HG03095 (cell line): ENCODE measurements around the gene TEX19.
"Not testable (repeated sequence)": the region's sequence is repeated elsewhere in the genome, so short reads cannot be mapped to it uniquely, and the experiment has no call there.

ENCODE experiments used
- ATAC-seq: cut with Tn5 transposase; IDR thresholded peaks from one replicate; pipeline ENCODE4 v1.9.1; 2021; ENCODE audit warnings: moderate library complexity; ENCODE audit not compliant: unreplicated experiment

TEX19 gene

DNA sequence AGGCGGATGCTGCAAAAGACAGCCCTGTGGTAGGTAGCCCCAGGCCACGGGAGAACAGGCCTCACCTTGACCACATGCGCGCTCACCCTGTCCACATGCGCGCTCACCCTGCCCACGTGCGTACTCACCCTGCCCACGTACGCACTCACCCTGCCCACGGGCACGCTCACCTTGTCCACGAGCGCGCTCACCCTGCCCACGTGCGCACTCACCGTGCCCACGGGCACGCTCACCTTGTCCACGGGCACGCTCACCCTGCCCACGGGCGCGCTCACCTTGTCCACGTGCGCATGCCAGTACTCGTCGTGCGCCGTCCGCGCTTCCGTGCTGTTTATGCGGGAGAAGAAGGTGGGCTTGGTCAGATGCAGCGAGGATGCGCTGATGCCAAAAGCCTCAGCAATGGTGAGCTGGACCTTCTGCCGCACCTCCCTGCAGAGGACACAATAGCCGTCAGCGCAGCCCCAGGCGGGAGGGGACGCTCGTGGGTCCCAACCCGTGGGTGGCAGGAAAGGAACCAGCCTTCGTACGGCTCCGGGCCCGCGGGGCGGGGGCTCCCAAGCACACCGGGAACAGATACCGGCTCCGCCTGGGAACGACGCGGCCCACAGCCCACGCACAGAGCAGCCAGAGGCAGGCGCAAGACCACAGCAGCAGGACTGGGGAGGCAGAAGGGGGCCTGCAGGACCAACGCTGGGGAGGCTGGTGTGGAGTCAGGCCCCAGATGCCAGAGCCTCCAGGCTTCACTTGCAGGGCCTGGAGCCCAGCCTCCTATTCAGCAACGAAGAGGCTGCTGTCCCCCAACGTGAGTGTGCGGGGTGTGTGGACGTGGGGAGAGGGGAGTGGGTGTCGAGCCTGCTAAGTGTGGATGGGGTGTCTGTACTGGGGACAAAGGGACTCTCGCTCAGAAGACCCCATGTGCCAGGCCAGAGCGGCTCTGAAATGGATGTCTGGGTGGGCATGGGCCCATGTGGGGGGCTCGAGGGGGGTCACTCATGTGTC is 44.9 kb downstream of the TEX19 start:
- no peak for ATAC-seq

DNA sequence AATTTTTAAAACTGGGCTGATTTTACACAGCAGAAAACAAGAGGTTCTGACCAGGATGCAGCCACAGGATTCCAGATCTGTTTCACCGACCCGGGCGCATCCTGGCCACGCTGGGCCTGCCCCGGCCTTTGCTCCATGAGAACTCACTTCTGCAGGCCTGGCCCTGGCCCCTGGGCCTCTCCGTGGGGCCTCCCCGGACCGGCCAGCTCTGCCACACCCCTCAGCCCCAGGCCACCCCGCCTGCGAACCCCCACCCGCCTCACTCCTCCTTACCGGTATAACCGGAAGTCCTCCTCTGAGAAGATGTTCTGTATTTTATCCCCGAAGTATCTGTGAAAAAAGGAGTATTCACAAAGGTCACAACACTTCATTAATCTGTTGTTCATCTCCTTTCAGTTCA is 46.0 kb downstream of the TEX19 start:
- no peak for ATAC-seq

DNA sequence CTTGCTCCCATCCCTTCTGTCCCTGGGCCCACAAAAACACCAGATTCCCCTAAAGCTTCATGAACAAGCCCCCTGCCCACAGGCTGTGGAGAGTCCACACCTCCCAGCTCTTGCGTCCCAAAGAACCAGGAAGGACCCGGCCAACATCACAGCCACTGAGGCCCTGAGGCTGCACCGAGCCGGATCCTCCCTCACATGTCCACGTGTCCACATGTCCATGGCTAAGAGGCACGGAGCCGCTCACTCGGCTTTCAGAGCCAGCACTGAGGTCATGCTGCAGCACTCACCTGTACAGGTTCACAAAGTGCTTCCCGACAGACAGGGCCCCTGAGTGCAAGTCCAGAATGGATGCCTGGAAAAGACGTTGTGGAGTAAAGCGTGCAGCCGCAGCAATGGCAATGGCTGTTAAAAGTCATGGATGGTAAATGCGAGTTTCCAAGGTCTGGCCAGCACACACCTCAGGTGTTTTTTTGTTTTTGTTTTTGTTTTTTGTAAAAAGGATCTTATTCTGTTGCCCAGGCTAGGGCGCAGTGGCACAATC is 47.2 kb downstream of the TEX19 start:
- no peak for ATAC-seq

DNA sequence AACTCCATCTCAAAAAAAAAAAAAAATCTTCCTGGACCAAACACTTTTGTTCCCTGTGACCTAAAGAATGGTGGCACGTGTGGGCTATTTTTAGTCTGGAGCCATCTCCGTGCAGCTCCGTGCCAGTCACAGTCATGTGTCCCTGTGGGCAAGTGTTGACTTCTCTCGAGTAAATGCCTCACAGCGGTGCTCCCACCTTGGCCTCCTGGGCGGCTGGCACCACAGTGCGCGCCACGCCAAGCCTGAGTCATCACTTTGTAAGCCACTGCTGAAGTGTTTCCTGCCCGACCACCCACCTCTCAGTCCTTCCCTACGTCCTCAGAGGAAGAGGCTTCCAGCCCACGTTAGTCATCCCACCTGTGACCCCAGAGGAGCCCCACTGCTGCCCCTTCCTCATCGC is 48.2 kb downstream of the TEX19 start:
- ATAC-seq: no peak

DNA sequence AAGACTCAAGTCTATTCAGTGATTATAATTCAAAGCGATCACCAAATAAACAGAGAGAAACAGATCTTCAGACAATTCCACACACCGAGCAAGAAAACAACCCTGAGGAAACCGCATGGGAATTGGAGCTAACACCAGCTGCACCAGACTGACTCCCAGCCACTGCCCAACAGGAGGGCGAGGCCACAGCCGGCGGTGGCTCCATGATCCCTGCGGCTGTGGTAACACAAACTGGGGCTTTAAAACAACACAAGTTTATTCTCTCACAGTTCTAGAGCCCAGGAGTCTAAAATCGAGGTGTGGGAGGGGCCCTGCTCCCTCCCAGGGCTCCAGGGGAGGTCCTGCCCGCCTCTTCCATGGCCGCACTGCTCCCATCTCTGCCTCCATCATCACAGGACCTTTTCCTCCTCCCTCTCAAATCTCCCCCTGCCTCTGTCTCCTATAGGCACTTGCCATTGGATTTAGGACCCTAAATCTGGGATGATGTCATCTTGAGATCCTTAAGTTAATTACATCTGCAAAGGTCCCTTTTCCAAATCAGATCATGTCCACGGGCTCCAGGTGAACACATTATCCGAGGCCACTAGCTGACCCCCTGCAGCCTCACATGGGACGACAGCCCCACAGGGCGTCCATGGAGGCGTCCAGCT is 49.4 kb downstream of the TEX19 start:
- no peak for ATAC-seq

DNA sequence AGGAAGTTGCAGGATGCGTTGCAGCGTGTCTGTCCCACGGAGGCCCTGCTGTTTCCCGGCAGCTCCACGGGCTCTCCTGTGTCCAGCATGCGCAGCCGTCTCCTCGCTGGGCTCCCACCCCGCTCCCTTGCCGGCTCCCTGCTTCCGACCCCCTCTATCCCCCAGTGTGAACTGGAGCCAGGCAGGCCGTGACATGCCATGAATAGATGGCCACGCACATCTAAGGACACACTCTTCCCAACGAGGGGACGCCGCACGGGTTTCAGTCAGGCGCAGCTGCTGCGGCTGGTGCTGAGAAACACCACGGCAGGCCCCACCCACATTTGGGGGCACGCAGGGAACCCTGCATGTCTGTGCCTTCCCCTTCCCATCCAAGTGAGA is 49.9 kb downstream of the TEX19 start:
- ATAC-seq: no peak

DNA sequence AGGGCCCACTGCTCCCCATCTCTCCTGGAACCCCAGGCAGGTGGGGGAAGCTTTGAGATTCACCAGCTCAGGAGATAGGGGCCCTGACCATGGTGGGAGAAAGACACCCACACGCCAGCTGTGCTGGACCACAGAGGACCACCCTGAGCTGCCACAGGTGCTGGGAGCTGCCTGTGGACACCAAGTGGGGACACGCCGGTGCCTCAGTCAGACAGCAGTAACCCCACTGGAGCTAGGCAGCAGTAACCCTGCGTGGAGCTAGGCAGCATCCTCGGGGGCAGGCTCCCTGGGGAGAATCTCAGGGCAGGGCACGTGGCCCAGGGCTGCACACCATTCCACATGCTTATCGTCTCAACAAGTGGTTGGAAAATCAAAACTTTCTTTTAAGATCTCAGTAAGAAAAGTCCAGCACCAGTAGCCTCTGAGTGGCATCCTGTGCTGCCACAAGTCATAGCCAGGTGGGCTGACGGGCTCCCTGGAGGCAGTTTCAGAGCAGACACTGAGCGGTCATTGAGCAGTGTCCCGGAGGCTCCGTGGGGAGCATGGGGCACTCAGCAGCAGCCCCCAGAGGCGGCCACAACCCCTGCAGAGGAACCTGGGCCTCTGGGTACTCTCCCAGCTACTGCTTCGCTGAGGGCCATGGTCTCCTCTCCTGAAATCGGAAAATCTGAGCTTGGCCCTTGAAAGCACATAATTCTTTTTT is 51.1 kb downstream of the TEX19 start:
- ATAC-seq: no peak

DNA sequence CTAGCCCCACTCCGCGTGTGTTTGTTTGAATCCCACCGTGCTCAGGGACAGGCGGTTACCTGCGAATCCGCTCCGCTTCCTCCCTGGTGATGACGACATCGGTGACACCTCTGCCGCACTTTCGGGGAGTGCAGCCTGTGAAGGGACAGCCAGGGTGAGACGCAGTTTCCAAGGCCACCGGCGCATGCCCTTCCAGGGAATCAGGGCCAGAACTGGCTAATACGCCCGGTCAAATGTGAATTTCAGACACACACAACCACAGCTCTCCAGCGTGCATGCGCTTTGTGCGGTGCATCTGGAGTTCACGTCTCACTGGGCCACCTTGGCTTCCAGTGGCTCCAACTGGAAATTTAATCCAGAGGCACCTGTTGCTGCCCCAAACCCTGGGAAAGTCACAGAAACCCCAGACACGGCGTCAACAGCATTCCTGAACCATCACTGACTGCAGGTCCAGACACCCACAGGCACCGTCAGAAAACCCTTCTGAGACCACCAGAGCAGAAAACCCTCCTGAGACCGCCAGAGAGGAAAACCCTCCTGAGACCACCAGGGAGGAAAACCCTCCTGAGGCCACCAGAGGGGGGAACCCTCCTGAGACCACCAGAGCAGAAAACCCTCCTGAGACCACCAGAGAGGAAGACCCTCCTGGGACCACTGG is 52.5 kb downstream of the TEX19 start:
- ATAC-seq: no peak

DNA sequence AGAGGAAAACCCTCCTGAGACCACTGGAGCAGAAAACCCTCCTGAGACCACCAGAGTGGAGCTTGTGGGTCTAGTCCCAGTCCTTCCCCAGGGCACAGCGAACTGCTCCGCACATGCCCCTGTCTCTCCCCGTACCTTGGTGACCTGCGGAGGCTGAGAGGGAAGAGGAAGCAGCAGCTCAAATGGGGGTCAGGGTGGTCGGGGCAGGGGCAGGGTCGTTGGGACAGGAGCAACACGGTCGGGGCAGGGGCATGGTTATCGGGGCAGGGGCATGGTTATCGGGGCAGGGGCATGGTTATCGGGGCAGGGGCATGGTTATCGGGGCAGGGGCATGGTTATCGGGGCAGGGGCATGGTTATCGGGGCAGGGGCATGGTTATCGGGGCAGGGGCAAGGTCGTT is 53.0 kb downstream of the TEX19 start:
- not testable (repeated sequence) for ATAC-seq

DNA sequence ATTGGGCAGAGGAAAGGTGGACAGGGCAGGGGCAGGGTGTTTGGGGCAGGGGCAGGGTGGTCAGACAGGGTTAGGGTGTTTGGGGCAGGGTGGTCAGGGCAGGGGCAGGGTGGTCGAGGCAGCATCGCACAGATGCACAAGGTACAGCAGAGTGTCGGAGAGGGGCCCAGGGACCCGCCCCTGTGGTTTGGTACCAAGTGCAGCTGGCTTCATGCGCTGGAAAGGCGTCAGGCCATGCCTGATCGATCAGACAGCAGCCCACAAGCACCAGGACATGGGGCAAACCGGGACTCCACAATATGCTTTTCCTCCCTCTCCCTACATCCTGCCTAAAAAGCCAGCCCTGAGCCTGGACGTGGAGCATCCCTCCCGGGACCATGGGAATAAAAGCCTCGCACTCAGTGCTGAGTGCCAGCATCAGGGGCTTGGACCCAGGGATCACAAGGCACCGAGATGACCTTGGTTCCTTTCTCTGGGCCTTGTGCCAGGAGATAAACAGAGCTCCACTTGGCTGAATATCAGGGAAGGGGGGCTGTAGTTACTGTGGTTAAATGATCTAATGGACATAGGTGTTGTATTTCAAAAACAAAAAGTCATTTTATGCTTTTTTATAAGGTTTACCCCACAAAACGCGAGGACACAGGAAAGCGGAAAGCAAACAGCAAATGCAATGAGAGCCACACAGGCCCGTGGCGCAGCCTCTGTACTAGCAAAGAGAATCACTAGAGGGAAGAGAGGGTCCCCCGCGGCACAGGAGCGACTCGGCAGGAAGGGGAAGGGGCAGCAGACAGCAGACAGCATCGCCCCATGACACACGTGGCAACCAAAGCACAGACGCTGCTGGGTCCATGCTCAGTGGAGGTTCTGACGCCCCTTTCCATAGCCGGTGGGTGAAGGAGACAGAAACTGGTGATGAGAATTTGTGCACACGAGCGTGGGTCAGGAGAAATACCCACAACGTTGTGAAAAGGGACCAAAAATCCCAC is 53.8 kb downstream of the TEX19 start:
- ATAC-seq: no peak
